Transverse colon (tissue), 4 donors: ENCODE results near the gene LIX1. TPM values are rescaled to one million over a fixed set of nuclear protein-coding genes. Genes with fewer than 3 reads are reported as not detected.

Experiments
- DNase-seq: peaks from one replicate; pipeline ENCODE4 v3.0.0-alpha.2; 2019
- H3K27ac ChIP-seq, 4 donors: fragments of 200-600 bp; sonication (generic); 2 replicates each; pipeline ENCODE4 v1.5.1; 2016 to 2018; ENCODE audit warnings: inconsistent platforms in 4 of 4
- H3K27me3 ChIP-seq: fragments of 200-600 bp; sonication (generic); 2 replicates; pipeline ENCODE4 v1.5.1; 2017; ENCODE audit warnings: inconsistent platforms
- H3K36me3 ChIP-seq, 4 donors: fragments of 200-600 bp; sonication (generic); 2 replicates each; pipeline ENCODE4 v1.5.1; 2017 to 2019; ENCODE audit warnings: inconsistent platforms in 4 of 4
- H3K4me1 ChIP-seq, 4 donors: fragments of 200-600 bp; sonication (generic); 2 replicates each; pipeline ENCODE4 v1.5.1; 2017 to 2020; ENCODE audit warnings: inconsistent platforms in 4 of 4
- H3K4me3 ChIP-seq, 4 donors: fragments of 200-600 bp; sonication (generic); 1 replicate in 1 of 4; 2 replicates in 3 of 4; pipeline versions ENCODE4 v1.5.1 to v1.6.1; 2017 to 2019; ENCODE audit warnings: inconsistent platforms in 4 of 4
- H3K9me3 ChIP-seq, 2 donors: fragments of 200-600 bp; sonication (generic); 2 replicates each; pipeline ENCODE4 v1.5.1; 2017 to 2019; ENCODE audit warnings: inconsistent platforms in 2 of 2
- EP300 ChIP-seq: sonication (generic); formaldehyde crosslinking; IDR thresholded peaks from one replicate; pipeline ENCODE4 v1.6.1; 2017; ENCODE audit warnings: antibody characterized with exemption, low read depth
- POLR2A ChIP-seq: fragments of 450-650 bp; IDR thresholded peaks from one replicate; pipeline ENCODE4 v1.6.1; 2016; ENCODE audit warnings: antibody characterized with exemption, mild to moderate bottlenecking, moderate library complexity
- POLR2AphosphoS5 ChIP-seq, 3 donors: sonication (generic); formaldehyde crosslinking; IDR thresholded peaks; one replicate each; pipeline ENCODE4 v1.6.1; 2016; ENCODE audit warnings: antibody characterized with exemption in 3 of 3
- WGBS, 2 donors: methylation state at CpG; one replicate each; pipeline ENCODE4 v1.1.5; 2018; ENCODE audit warnings: low coverage in 1 of 2; 5-methylcytosine and 5-hydroxymethylcytosine counted together
- in situ Hi-C, 4 donors: fragments of 200-750 bp; cut with MboI; loops; one replicate each; pipeline versions ENCODE4 v1.15.0 to v1.15.1; 2017; ENCODE audit warnings: low sequenced_read_pairs in 3 of 4, low pct_ligation_motif_present in 1 of 4, low pct_unique_long_range_greater_than_20kb in 1 of 4
- intact Hi-C: fragments of 100-400 bp; cut with DNase I; formaldehyde crosslinking; loops from one replicate; pipeline ENCODE4 v1.15.1; 2023; ENCODE audit warnings: low total_unique reads
- total RNA-seq, 4 donors: library from RNA; depleted of rRNA; stranded (reverse); fragments of >200 nt; gene quantifications; one replicate each; pipeline ENCODE4 v1.1.0, GENCODE V29; 2016
- TF ChIP-seq, protein P1 (sequence below), 5 experiments: fragments of 200-600 bp in 3 of 5; fragments of 450-650 bp in 2 of 5; sonication (generic) in 3 of 5; IDR thresholded peaks; 1 replicate in 2 of 5; 2 replicates in 3 of 5; pipeline ENCODE4 v1.5.1; 2016 to 2017; ENCODE audit warnings: antibody characterized with exemption in 5 of 5, inconsistent platforms in 3 of 5, mild to moderate bottlenecking in 2 of 5, moderate library complexity in 1 of 5

Gene LIX1
- total RNA-seq, 4 donors from 2014 or later, result 0.16 to 0.41 TPM; not detected in 2

DNA sequence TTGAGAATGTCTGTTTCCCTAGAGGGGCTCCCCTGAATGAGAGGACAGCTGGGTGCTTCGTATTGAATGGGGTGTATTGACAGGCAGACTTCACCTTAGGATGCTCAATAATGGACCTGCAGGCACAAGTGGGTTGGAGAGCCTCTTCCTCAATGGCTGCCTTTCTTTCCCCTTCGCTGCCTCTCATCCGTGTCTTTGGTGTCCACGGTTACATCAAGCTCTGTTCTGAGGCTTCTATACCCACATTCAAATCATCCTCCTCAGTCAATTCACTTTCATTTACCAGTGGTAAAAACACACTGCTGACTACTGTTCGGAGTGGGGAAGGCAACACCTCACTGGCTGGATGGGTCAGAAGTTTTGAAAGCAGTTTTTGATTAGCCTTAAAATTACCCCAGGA, 20.6 kb downstream of the LIX1 start:
- in situ Hi-C loops (no loop called here), intact Hi-C loops (no loop called here)
- Histone ChIP-seq H3K27ac (no peak overlapping the region), H3K4me3 (no peak overlapping the region), H3K9me3 (no peaks in the 10 kb centered on the region), H3K4me1 (no peaks in the 10 kb centered on the region), H3K27me3 (no peaks in the 10 kb centered on the region), H3K36me3 (no peaks in the 10 kb centered on the region)
- 86% methylated on average over 1 to 5 of the region's 5 CpGs for WGBS, 2 donors
- no peak for TF ChIP-seq EP300
- TF ChIP-seq, protein P1, sequence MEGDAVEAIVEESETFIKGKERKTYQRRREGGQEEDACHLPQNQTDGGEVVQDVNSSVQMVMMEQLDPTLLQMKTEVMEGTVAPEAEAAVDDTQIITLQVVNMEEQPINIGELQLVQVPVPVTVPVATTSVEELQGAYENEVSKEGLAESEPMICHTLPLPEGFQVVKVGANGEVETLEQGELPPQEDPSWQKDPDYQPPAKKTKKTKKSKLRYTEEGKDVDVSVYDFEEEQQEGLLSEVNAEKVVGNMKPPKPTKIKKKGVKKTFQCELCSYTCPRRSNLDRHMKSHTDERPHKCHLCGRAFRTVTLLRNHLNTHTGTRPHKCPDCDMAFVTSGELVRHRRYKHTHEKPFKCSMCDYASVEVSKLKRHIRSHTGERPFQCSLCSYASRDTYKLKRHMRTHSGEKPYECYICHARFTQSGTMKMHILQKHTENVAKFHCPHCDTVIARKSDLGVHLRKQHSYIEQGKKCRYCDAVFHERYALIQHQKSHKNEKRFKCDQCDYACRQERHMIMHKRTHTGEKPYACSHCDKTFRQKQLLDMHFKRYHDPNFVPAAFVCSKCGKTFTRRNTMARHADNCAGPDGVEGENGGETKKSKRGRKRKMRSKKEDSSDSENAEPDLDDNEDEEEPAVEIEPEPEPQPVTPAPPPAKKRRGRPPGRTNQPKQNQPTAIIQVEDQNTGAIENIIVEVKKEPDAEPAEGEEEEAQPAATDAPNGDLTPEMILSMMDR (IDR thresholded peaks at IDR 0.05), result no peak
- no peak for DNase-seq

DNA sequence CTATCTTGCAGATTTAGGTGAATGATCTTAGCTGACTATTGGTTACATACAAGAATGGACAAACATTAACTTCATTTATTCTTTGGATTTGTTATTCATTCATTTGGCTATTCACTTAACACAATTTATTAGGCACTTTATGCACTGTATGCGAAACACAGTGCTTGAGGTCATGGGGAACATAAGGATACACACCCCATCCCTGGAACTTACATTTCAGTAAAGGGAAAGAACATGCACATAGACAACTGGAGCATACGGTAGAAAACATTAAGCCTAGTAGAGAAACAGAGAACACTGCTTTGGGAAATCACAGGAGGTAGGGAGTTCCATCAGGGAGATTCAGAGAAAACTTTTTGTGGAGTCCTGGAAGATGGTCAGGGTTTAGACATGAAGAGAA, 22.2 kb downstream of the LIX1 start:
- Histone ChIP-seq H3K9me3 (no peaks in the 10 kb centered on the region), H3K27me3 (no peaks in the 10 kb centered on the region), H3K36me3 (no peaks in the 10 kb centered on the region), H3K4me1 (no peaks in the 10 kb centered on the region), H3K4me3 (no peak overlapping the region), H3K27ac (no peak overlapping the region)
- no peak for DNase-seq
- intact Hi-C loops (no loop called here), in situ Hi-C loops (no loop called here)
- TF ChIP-seq, protein P1 (IDR thresholded peaks at IDR 0.05), result no peak
- TF ChIP-seq EP300 (no peak), POLR2AphosphoS5 (IDR thresholded peaks at IDR 0.05) (no peak), POLR2A (no peak)
- 74% methylated on average over 2 of the region's 2 CpGs; no CpG with 5 or more reads in 1 of the 2 donors for WGBS, 2 donors

DNA sequence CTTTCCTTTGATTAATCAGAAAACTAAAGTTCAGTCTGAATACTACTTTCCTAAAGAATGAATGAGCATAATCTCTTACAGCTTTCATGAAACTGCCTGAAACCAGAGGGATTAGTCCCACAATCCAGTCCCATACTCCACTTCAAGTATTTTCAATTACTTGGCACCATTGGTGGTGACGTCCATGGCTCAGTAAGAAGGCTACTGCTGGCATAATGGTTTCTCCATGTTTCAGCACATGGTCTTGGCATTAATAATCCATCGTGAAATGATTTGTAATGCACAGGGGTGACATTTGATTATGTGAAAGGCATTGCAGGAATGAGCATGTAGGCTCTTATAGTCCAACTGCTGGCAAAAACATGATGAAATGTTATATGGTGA, 23.4 kb downstream of the LIX1 start:
- Histone ChIP-seq H3K4me3 (no peak overlapping the region), H3K9me3 (no peaks in the 10 kb centered on the region)
- intact Hi-C loops, result no loop called here

DNA sequence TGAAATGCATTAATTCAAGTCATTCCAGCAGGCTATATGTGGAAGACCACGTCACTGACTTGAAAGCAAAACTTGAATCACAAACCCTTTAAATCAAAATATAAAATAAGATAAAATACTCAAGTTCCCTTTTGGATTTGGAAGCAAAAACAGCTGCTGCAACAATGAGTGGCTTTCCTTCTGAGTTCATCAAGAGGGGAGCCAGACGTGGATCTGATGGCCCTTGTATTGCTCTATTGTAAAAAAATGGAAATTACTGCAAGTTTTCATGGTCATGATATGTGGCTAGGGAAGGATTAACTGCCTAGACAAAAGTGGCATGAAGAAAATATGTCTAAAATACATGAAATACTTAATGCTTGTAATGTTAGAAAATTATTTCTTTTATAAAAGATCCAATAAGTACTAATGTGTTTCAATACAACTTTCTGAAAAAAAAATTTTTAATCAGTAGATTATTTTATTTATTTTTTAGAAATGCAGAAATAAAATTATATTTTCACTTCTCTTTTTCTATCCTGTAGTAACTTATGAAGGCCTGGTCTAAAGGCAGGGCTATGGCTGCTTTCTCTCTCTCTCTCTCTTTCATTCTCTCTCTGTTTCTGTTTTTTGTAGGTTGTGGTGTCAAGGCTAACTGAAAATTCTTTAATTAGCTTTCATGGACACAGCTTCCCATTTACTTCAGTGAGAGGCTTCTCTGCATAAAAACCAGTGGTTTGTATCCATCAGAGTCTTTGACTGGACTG, 24.0 kb downstream of the LIX1 start:
- Histone ChIP-seq H3K36me3 (no peaks in the 10 kb centered on the region), H3K4me1 (no peaks in the 10 kb centered on the region), H3K27me3 (no peaks in the 10 kb centered on the region), H3K27ac (no peak overlapping the region), H3K4me3 (no peak overlapping the region), H3K9me3 (no peaks in the 10 kb centered on the region)
- TF ChIP-seq POLR2AphosphoS5 (IDR thresholded peaks at IDR 0.05), result no peak
- no peak for DNase-seq
- in situ Hi-C loops, result no loop called here
- intact Hi-C loops, result no loop called here
- WGBS, 2 donors, result 49 to 86% methylated on average over 2 of the region's 2 CpGs

More for the DNA sequence above, 23.4 kb downstream of the LIX1 start:
- TF ChIP-seq EP300 (no peak), POLR2A (no peak), POLR2AphosphoS5 (IDR thresholded peaks at IDR 0.05) (no peak)
- TF ChIP-seq, protein P1 (IDR thresholded peaks at IDR 0.05), result no peak
- Histone ChIP-seq H3K27ac (no peak overlapping the region), H3K4me1 (no peaks in the 10 kb centered on the region), H3K36me3 (no peaks in the 10 kb centered on the region), H3K27me3 (no peaks in the 10 kb centered on the region)
- in situ Hi-C loops, result no loop called here
- DNase-seq, result no peak
- 98 to 100% methylated on average over 2 of the region's 2 CpGs for WGBS, 2 donors

DNA sequence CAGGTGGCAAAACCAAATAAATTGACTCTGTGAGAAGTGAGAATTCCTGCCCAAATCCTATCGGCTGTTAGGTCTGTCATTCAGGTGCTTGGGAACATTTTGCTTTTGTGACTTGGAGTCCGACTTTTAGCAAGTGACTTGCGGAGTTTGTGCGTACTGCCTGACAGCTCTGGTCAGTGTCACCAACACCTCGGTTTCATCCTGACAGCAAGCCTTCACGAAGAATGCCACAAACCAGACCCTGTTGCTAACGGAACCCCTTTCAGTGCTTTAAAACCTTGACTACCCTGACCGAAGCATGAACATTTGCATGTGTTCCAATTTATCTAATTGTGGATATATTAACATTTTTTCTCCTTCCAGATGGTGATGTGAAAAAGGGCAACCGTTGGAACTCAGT, 26.5 kb downstream of the LIX1 start:
- WGBS, 2 donors, result 86 to 89% methylated on average over 3 to 9 of the region's 9 CpGs

More for the DNA sequence above, 26.5 kb downstream of the LIX1 start:
- no peaks in the 10 kb centered on the region for H3K27me3 ChIP-seq
- H3K4me3 ChIP-seq, result no peak overlapping the region
- H3K36me3 ChIP-seq, result no peaks in the 10 kb centered on the region
- intact Hi-C loops, result no loop called here
- in situ Hi-C loops, result no loop called here
- TF ChIP-seq POLR2A (no peak), EP300 (no peak), POLR2AphosphoS5 (IDR thresholded peaks at IDR 0.05) (no peak)
- TF ChIP-seq, protein P1 (IDR thresholded peaks at IDR 0.05), result no peak
- no peak for DNase-seq
- peaks cover 0 to 14% (median 10%) of the 10 kb centered on the region in 4 donors for H3K4me1 ChIP-seq
- H3K9me3 ChIP-seq, result no peaks in the 10 kb centered on the region
- H3K27ac ChIP-seq, result no peak overlapping the region
